GM10248 (cell line): ENCODE results near the gene MVP.

Experiments used
- CTCF ChIA-PET: fragments of 300-600 bp; sonication (Branson Sonifier 250); formaldehyde crosslinking; extraction: SDS; loops from one replicate; lab custom pipeline; 2021; ENCODE audit warnings: antibody characterized with exemption; lab: Yijun Ruan, JAX
- POLR2A ChIA-PET: fragments of 350-650 bp; sonication (Branson Sonifier 250); formaldehyde crosslinking; extraction: SDS; loops from one replicate; lab custom pipeline; 2020; ENCODE audit warnings: antibody characterized with exemption; lab: Yijun Ruan, JAX
- DNase-seq: peaks from one replicate; pipeline ENCODE4 v3.0.0; 2012; ENCODE audit errors: extremely low spot score
- CTCF ChIP-seq: IDR thresholded peaks from 2 replicates; pipeline ENCODE4 v1.5.1; 2012; ENCODE audit warnings: mild to moderate bottlenecking, low read depth; ENCODE audit errors: extremely low read depth, missing control alignments, control extremely low read depth

MVP gene

GRCh38 chr16:29841631-29842030 lies 21.4 kb downstream of the MVP start:
- CTCF ChIA-PET = interaction anchor here (0.7 to 1.4 kb wide), 2 partner anchors 21 to 34 kb away, joined by 4 read pairs; partner anchors contain the start of gene MVP
- POLR2A ChIA-PET = no interaction called here
- TF ChIP-seq CTCF = no peak
- no peak for DNase-seq

GRCh38 chr16:29842732-29843346 lies 22.6 kb downstream of the MVP start:
- CTCF ChIA-PET = no interaction called here
- POLR2A ChIA-PET = interaction anchor here (0.5 kb wide), 1 partner anchor 161 kb away, joined by 4 read pairs; no protein-coding TSS in a partner anchor
- no peak for TF ChIP-seq CTCF
- DNase-seq = no peak

- ChIA-PET POLR2A (no interaction called here), CTCF (interaction anchor here (1.0 kb wide), 1 partner anchor 9 kb away, joined by 5 read pairs; no protein-coding TSS in a partner anchor)
- DNase-seq = no peak
- TF ChIP-seq CTCF = no peak
Observed at GRCh38 chr16:29843931-29844330, 23.7 kb downstream of the MVP start.

GRCh38 chr16:29844575-29845331 lies 24.5 kb downstream of the MVP start:
- POLR2A ChIA-PET = no interaction called here
- DNase-seq = no peak
- CTCF ChIA-PET = interaction anchor here (1.0 to 2.1 kb wide), 3 partner anchors 10 to 29 kb away, joined by 4 to 5 read pairs (median 5); partner anchors contain the start of gene PAGR1
- no peak for TF ChIP-seq CTCF

- CTCF ChIA-PET = interaction anchor here (1.3 to 2.1 kb wide), 4 partner anchors 16 to 871 kb away, joined by 3 to 5 read pairs (median 4); partner anchors contain the start of genes PAGR1 and SPNS1
- DNase-seq = no peak
- POLR2A ChIA-PET = no interaction called here
- TF ChIP-seq CTCF = no peak
Observed at GRCh38 chr16:29845656-29846055, 25.4 kb downstream of the MVP start.
